Endometrial microvascular endothelial cells (primary cell): Measurements from ENCODE around the gene RFPL1. TPM values are rescaled to one million over a fixed set of nuclear protein-coding genes. Genes with fewer than 3 reads are reported as not detected.
"Not testable (repeated sequence)": the region's sequence is repeated elsewhere in the genome, so short reads cannot be mapped to it uniquely, and the experiment has no call there.

Experiments
- in situ Hi-C: cut with HindIII; loops from 2 replicates; pipeline ENCODE4 v1.10.0; 2017; ENCODE audit warnings: low sequenced_read_pairs, low pct_unique_long_range_greater_than_20kb; ENCODE audit errors: inconsistent ontology term
- total RNA-seq: library from RNA; depleted of rRNA; stranded (reverse); fragments of >200 nt; gene quantifications from one replicate; pipeline ENCODE4 v1.2.3, GENCODE V29; 2015; ENCODE audit errors: inconsistent ontology term

Gene RFPL1
- total RNA-seq, result not detected

GRCh38 chr22:29438283-29438682, at the start of gene RFPL1:
Gene RFPL1, plus strand, starts transcription at chr22:29438583.
- in situ Hi-C loops, result not testable (repeated sequence)

GRCh38 chr22:29388759-29389090, 49.7 kb upstream of the RFPL1 start:
- in situ Hi-C loops, result no loop called here

DNA sequence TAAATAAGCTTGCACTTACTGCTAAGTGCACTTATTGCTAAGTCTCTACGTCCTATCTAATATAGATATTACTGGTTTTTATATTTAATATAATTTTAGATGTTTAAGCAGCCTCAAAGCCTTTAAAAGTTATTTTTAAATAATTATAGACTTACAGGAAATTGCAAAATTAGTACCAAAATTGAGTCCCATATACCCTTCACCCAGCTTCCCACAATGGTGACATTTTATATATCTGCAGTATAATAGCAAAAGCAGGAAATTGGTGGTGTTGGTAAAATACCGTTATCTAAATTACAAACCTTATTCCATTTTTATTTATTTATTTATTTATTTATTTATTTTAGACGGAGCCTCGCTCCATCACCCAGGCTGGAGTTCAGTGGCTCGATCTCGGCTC, 48.1 kb upstream of the RFPL1 start:
- in situ Hi-C loops, result no loop called here

DNA sequence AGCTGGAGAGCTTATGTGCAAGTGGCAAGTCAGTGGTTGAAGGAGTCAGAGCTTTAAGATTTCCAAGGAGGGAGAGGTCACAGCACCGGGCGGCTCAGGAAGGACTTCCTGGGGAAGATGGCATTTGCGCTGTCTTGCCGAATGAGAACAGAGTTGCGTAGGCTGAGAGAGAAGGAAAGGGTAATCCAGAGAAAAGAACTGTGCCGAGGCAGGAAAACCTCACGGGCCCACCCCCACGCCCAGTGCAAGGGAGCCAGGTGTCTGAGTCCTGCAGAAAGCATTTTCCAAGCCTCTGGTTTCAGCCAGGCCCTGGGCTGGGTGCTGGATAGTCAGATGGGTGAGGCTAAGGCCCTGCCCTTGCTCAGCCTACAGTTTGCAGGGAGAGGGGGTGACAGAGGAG, 46.8 kb upstream of the RFPL1 start:
- in situ Hi-C loops, result no loop called here

GRCh38 chr22:29393019-29393608, 45.3 kb upstream of the RFPL1 start:
- in situ Hi-C loops, result no loop called here

DNA sequence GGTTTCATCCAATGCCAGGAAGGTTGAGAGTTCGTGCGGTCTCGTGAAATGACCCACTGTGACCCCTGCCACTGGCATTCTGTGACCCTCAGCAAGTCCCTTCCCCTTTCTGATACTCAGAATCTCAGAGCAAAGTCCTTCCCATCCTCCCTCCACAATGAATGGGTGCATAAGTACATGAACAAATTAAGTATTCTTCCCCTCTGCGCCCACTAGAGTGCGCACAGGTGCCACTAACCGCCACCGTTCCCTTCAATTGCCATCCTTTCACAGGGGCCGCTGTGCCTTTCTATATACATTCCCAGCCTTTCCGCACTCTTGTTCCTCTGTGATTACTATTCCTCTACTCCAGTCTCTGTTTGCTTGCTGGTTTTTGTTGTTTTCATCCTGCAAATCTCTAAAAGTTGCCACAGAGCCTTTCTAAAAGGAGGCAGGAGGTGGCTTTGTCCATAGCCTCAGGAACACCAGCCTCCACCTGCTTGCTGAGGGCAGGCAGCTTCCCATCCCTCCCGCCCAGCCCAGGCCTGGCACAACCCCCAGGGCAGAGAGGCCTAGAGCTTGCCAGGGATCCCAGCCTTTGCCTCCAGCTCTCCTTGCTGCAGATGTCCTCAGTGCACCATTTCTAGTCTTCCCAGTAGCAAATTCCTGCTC, 43.3 kb upstream of the RFPL1 start:
- in situ Hi-C loops, result no loop called here

DNA sequence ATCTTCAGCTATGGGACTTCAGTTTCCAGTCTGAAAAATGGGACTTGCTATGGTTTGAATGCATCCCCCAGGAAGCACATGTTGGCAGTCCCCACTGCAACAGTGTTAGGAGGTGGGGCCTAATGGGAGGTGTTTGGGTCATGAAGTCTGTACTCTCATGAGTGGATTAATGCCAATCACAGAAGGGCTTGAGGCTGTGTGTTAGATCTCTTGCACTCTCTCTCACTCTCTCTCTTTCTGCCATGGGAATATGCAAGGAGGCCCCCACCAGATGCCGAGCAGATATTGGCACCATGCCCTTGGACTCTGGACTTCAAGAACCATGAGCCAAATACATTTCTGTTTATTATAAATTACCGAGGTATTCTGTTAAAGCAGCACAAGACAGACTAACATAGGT, 42.3 kb upstream of the RFPL1 start:
- in situ Hi-C loops, result no loop called here

GRCh38 chr22:29397791-29398190, 40.6 kb upstream of the RFPL1 start:
- in situ Hi-C loops, result no loop called here

DNA sequence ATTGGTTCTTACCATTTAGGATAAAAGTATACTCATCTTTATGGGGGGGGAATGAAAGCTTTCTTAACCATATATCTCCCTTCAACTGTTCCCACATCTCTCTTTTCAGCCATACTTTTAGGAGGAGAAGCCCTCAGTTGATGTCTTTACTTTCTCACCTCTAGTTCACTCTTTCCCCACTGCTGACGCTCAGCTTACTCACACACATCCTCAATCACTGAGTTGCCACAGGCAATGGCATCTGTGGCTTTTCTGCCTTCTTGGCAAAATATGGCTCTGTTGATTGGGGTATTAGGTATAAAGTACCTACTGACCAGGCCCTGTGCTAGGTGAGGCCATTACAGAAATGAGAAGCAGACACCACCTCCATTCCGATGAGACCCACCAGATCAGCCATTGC, 37.8 kb upstream of the RFPL1 start:
- in situ Hi-C loops, result no loop called here

GRCh38 chr22:29401538-29401937, 36.8 kb upstream of the RFPL1 start:
- in situ Hi-C loops, result not testable (repeated sequence)

DNA sequence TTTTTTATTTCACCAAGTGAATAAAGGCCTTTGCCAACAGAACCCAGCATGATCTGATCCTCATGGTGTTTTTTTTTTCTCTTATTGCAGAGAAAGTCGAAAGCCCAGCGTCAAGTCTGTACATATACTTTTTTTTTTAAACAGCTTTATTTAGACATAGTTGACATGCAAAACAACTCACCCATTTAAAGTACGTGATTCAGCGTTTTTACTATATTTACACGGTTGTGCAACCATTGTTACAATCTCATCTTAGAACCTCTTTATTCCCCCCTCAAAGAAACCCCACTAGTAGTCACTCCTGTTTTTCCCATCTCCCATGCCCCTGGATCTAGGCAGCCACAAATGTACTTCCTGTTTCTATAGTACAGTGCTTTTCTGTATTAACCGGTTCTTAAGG, 29.4 kb upstream of the RFPL1 start:
- in situ Hi-C loops, result no loop called here

- in situ Hi-C loops, result not testable (repeated sequence)
These were observed 26.7 kb upstream of the RFPL1 start for GRCh38 chr22:29411569-29412211.

DNA sequence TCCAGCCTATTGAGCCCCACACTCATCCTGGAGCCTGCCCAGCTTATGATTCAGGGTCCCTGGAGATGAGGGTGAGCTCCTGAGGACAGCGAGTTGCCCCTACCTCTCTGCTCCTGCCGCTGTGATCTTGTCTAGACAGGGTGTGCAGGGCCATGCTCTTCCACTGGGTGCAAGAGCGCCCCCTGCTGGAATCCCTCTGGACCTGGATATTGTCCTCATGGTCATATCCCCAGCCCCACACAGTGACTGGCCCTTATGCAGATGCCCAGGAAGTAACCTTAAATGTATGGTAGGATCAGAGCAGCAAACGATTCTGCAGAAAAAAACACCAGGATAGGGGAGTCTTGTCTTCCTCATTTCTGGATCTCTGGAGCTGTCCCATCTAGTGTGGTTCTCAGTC, 25.6 kb upstream of the RFPL1 start:
- in situ Hi-C loops, result not testable (repeated sequence)

- in situ Hi-C loops, result not testable (repeated sequence)
These were observed 23.3 kb upstream of the RFPL1 start for GRCh38 chr22:29414951-29415591.

- in situ Hi-C loops, result not testable (repeated sequence)
These were observed 19.7 kb upstream of the RFPL1 start for GRCh38 chr22:29418704-29419103.

- in situ Hi-C loops, result no loop called here
These were observed 11.9 kb upstream of the RFPL1 start for GRCh38 chr22:29426476-29426875.

DNA sequence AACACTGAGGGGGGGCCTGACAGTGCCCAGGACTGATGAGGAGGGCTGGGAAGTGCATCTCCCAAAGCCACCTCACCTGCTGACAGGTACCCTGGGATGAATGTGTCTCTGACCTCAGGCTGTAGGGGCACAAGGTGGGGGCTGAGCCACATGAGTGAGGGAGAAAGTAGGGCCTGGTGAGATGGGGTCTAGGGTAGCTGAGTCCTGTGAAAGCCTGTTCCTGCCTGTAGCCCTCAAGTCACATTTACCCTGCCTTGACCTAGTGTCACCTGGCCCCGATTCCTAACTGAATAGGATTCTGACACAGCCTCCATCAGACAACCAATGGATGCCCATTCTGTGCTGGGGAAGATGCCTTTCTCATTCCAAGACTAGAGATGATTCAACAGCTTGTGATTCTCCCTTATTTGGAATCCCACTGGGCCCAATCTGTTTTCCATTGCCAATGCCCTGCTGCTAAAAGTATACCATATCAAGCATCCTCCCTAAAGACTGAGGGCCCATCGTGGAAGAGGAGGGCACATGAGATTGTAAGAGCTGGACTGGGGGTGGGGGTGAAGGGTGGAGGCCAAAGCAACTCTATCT, 11.1 kb upstream of the RFPL1 start:
- in situ Hi-C loops, result no loop called here

- in situ Hi-C loops, result no loop called here
These were observed 6.4 kb upstream of the RFPL1 start for GRCh38 chr22:29431986-29432385.

- in situ Hi-C loops, result no loop called here
These were observed 4.5 kb upstream of the RFPL1 start for GRCh38 chr22:29433856-29434255.

DNA sequence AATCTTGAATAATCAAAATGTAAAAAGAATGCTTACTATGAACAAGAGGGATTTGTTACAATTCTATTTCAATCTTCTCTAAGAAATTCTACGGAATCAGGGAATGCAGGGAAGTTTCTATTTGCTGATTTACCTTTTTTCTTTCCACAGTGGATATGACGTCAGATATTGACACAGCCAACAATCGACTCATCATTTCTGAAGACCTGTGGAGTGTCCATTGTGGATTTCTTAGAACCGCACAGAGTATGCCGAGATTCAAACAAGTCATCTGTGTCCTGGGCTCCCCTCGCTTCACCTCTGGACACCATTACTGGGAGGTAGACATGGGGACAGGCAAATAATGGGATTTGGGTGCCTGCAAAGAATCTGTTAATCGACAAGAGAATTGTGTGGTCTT, 4.1 kb upstream of the RFPL1 start:
- in situ Hi-C loops, result no loop called here
